Measurements from ENCODE around the gene HINT3. TPM values are rescaled to one million over a fixed set of nuclear protein-coding genes. Genes with fewer than 3 reads are reported as not detected.

Gene HINT3
- total RNA-seq, 1 experiment from 2014 or later, result 11.7 TPM

DNA sequence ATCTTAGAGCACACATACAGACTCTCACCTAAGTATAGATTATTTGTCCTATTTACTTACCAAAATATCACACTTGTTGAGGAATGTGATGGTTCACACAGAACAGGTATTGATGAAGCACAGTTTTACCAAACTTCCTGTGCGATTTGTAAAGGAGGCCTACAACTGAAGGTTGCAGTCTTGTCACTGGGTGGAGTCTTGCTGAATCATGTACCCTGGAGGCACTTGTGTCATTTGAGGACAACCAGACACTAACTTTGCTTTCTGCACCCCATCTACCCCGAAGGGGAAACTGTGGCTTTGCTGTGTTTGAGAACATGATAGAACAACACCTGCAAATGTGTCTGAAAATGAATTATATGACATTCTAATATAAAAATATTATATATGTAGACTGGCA lies 32.4 kb upstream of the HINT3 start:
- Histone ChIP-seq H3K56ac (ENCODE audit: insufficient read length, low read depth, low read length) (no peak overlapping the region), H4K5ac (ENCODE audit: insufficient read length, low read depth, low read length) (no peak overlapping the region), H3K27me3 (ENCODE audit: insufficient read depth, low read length) (no peaks in the 10 kb centered on the region), H3K9ac (ENCODE audit: extremely low read depth, insufficient read length, low read length) (no peak overlapping the region), H3K79me2 (ENCODE audit: insufficient read depth, low read length) (no peaks in the 10 kb centered on the region), H3K18ac (ENCODE audit: insufficient read length, low read depth, low read length) (no peak overlapping the region), H2AK5ac (ENCODE audit: insufficient read length, low read length) (no peak overlapping the region), H2AFZ (ENCODE audit: low read length) (no peak overlapping the region), H3K23me2 (ENCODE audit: insufficient read length, low read depth, low read length, poor library complexity, severe bottlenecking) (no peaks in the 10 kb centered on the region), H2BK15ac (ENCODE audit: low read depth, low read length) (no peak overlapping the region), H3K4me2 (ENCODE audit: insufficient read depth, insufficient read length, low read length) (no peak overlapping the region), H2BK20ac (ENCODE audit: low read depth, low read length, poor library complexity, severe bottlenecking) (no peak overlapping the region), H3K27ac (ENCODE audit: insufficient read length, low read depth, low read length) (no peak overlapping the region), H3K23ac (ENCODE audit: insufficient read length, low read depth, low read length) (no peak overlapping the region), H3K79me1 (ENCODE audit: insufficient read depth, low read depth, low read length, poor library complexity, severe bottlenecking) (no peaks in the 10 kb centered on the region), H4K8ac (replicated peaks; ENCODE audit: insufficient read length, low read depth, low read length) (no peak overlapping the region), H2BK12ac (ENCODE audit: insufficient read length, low read depth, low read length) (no peak overlapping the region), H3K9me3 (ENCODE audit: control insufficient read depth, low read depth, low read length) (no peaks in the 10 kb centered on the region), H2BK5ac (ENCODE audit: insufficient read length, low read length) (no peak overlapping the region), H3K4ac (ENCODE audit: low read depth, low read length) (no peak overlapping the region), H3T11ph (ENCODE audit: low read length) (no peak overlapping the region), H3K14ac (ENCODE audit: insufficient read depth, low read length) (no peak overlapping the region), H2BK120ac (ENCODE audit: low read depth, low read length, poor library complexity, severe bottlenecking) (no peak overlapping the region), H4K91ac (ENCODE audit: insufficient read length, low read depth, low read length) (no peak overlapping the region), H3K4me1 (ENCODE audit: insufficient read depth, low read length) (no peaks in the 10 kb centered on the region; the same call in 1 of the 2 replicates), H4K20me1 (ENCODE audit: control insufficient read depth, insufficient read depth, insufficient read length) (no peaks in the 10 kb centered on the region)
- DNase-seq, result no peak
- Mint-ChIP-seq H3K9me3 (no peaks in the 10 kb centered on the region), H3K4me1 (peaks cover 2 to 3% of the 10 kb centered on the region in 2 experiments), H3K4me3 (no peak overlapping the region), H3K36me3 (ENCODE audit: insufficient read depth in 1 of 3, low read depth in 3 of 3) (peaks cover 0 to 9% (median 0%) of the 10 kb centered on the region in 3 experiments; a peak in 3 of 7 replicates), H3K27ac (no peak overlapping the region), H3K27me3 (ENCODE audit: low read depth) (no peaks in the 10 kb centered on the region)
- WGBS (ENCODE audit: extremely low coverage, insufficient read length, low lambda C conversion rate), result no CpG with 5 or more reads among the region's 2 CpGs
- TF ChIP-seq, protein P1, sequence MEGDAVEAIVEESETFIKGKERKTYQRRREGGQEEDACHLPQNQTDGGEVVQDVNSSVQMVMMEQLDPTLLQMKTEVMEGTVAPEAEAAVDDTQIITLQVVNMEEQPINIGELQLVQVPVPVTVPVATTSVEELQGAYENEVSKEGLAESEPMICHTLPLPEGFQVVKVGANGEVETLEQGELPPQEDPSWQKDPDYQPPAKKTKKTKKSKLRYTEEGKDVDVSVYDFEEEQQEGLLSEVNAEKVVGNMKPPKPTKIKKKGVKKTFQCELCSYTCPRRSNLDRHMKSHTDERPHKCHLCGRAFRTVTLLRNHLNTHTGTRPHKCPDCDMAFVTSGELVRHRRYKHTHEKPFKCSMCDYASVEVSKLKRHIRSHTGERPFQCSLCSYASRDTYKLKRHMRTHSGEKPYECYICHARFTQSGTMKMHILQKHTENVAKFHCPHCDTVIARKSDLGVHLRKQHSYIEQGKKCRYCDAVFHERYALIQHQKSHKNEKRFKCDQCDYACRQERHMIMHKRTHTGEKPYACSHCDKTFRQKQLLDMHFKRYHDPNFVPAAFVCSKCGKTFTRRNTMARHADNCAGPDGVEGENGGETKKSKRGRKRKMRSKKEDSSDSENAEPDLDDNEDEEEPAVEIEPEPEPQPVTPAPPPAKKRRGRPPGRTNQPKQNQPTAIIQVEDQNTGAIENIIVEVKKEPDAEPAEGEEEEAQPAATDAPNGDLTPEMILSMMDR (conservative IDR thresholded peaks at IDR 0.05), result no peak

All from H9 (cell line).